ENCODE results near the gene ITGB2. TPM values are rescaled to one million over a fixed set of nuclear protein-coding genes. Genes with fewer than 3 reads are reported as not detected.

The ITGB2 gene
- polyA plus RNA-seq, 1 of the 3 experiments (the other 2 are of a cell fraction): 0.77 TPM

DNA sequence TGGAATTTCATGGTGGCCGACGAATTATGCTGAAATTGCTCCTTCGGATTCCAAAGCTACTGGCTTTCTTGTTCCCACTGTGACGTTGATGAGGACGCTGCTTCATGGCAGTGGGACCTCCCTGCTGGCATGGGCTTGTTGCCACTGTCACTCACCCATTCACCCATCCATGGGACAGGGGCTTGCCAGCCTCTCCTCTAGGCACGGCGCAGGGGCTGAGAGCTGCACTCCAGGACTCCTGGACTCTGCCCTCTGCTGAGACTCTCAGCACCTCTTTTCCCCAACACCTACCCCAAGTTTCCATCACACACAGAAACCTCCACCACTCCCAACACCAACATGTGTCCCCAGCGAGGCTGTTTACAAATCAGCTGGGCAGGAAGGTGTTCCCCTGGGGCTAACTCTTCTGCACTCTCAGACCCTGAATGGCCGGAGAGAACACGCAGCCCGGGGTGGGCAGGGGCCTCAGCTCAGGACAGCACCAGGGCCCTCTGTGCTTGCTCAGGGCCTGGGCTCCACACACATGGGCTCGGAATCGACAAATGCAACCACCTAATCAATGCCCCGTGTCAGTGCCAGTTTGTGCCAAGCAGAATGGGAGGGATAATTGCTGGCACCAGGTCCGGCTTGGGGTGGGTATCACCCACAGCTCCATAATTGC, 3.1 kb downstream of the ITGB2 start:
- no peaks in the 10 kb centered on the region for H3K36me3 ChIP-seq (replicated peaks in 1 of 2; ENCODE audit: control insufficient read depth in 1 of 2, insufficient read depth in 2 of 2, low read length in 1 of 2)
- H3K27ac ChIP-seq (ENCODE audit: low read depth in 2 of 2, low read length in 1 of 2): no peak overlapping the region
- H3F3A ChIP-seq (replicated peaks; ENCODE audit: insufficient read depth): no peaks in the 10 kb centered on the region
- no peak overlapping the region for H3K4me3 ChIP-seq (ENCODE audit: low read depth in 2 of 2, low read length in 1 of 2)
- no peak overlapping the region for H2AFZ ChIP-seq (ENCODE audit: low read depth)
- POLR2A ChIA-PET: no interaction called here
- no peak for DNase-seq
- CTCF ChIA-PET: interaction anchor here (0.6 to 1.2 kb wide), 4 partner anchors 15 to 220 kb away, joined by 3 to 4 read pairs (median 3); no protein-coding TSS in a partner anchor
- H3K4me1 ChIP-seq (ENCODE audit: control insufficient read depth in 1 of 2, insufficient read depth in 2 of 2, low read depth in 1 of 2, low read length in 1 of 2): no peaks in the 10 kb centered on the region
- no peaks in the 10 kb centered on the region for H3K9me2 ChIP-seq
- no peaks in the 10 kb centered on the region for H4K20me1 ChIP-seq (ENCODE audit: insufficient read depth)
- no peak overlapping the region for H3K9ac ChIP-seq
- WGBS (ENCODE audit: low lambda C conversion rate): 92% methylated on average over 9 of the region's 15 CpGs
- no peak for TF ChIP-seq CHD2 (IDR thresholded peaks at IDR 0.05; ENCODE audit: low read length, partially characterized antibody)
- TF ChIP-seq, protein P1, sequence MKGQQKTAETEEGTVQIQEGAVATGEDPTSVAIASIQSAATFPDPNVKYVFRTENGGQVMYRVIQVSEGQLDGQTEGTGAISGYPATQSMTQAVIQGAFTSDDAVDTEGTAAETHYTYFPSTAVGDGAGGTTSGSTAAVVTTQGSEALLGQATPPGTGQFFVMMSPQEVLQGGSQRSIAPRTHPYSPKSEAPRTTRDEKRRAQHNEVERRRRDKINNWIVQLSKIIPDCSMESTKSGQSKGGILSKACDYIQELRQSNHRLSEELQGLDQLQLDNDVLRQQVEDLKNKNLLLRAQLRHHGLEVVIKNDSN (IDR thresholded peaks at IDR 0.05; ENCODE audit: borderline replicate concordance, low read depth): no peak
- TF ChIP-seq, protein P2, sequence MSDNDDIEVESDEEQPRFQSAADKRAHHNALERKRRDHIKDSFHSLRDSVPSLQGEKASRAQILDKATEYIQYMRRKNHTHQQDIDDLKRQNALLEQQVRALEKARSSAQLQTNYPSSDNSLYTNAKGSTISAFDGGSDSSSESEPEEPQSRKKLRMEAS (IDR thresholded peaks at IDR 0.05; ENCODE audit: low read depth): no peak
- TF ChIP-seq EP300 (IDR thresholded peaks at IDR 0.05; ENCODE audit: borderline replicate concordance in 1 of 2, low read depth in 1 of 2, low read length in 1 of 2): no peak
- TF ChIP-seq FOSL2 (IDR thresholded peaks at IDR 0.05; ENCODE audit: borderline replicate concordance, low read depth): no peak
- no peak for TF ChIP-seq MXI1 (IDR thresholded peaks at IDR 0.05; ENCODE audit: low read depth, low read length)
- TF ChIP-seq TAF1 (IDR thresholded peaks at IDR 0.05; ENCODE audit: borderline replicate concordance, low read depth, low read length): no peak
- TF ChIP-seq GABPA (IDR thresholded peaks at IDR 0.05; ENCODE audit: low read depth): no peak
- TF ChIP-seq, protein P3, sequence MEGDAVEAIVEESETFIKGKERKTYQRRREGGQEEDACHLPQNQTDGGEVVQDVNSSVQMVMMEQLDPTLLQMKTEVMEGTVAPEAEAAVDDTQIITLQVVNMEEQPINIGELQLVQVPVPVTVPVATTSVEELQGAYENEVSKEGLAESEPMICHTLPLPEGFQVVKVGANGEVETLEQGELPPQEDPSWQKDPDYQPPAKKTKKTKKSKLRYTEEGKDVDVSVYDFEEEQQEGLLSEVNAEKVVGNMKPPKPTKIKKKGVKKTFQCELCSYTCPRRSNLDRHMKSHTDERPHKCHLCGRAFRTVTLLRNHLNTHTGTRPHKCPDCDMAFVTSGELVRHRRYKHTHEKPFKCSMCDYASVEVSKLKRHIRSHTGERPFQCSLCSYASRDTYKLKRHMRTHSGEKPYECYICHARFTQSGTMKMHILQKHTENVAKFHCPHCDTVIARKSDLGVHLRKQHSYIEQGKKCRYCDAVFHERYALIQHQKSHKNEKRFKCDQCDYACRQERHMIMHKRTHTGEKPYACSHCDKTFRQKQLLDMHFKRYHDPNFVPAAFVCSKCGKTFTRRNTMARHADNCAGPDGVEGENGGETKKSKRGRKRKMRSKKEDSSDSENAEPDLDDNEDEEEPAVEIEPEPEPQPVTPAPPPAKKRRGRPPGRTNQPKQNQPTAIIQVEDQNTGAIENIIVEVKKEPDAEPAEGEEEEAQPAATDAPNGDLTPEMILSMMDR (IDR thresholded peaks at IDR 0.05): no peak
- no peaks in the 10 kb centered on the region for H3K79me2 ChIP-seq (ENCODE audit: insufficient read depth)
- peaks cover 16% of the 10 kb centered on the region; the same call in 1 of the 2 replicates for H3K27me3 ChIP-seq (ENCODE audit: insufficient read depth)
- no peaks in the 10 kb centered on the region for H3K9me3 ChIP-seq
- H3K4me2 ChIP-seq: no peak overlapping the region

DNA sequence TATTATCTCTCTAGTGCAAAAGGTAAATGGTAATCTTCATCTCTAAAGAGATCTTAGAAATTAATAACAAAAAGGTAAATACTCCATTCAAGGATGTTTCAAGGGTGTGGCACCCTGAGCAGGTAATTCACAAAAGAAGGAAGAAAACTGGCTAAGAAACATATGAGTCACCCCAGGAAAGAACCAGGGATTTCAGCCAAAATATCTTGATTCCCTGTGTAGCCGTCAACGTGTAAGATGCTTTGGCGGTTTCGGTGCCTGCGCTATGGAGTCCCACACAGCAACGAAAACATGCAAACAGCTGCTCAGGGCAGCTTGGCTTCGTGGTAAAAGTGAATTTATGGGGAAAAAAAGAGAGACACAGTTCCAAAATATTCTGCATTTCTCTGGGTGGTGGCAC, 3.7 kb downstream of the ITGB2 start:
- Histone ChIP-seq H3K9ac (no peak overlapping the region), H3K79me2 (ENCODE audit: insufficient read depth) (no peaks in the 10 kb centered on the region), H3K4me3 (ENCODE audit: low read depth in 2 of 2, low read length in 1 of 2) (no peak overlapping the region), H3K4me1 (ENCODE audit: control insufficient read depth in 1 of 2, insufficient read depth in 2 of 2, low read depth in 1 of 2, low read length in 1 of 2) (peaks cover 0 to under 1% of the 10 kb centered on the region in 2 experiments; a peak in 1 of 4 replicates), H3K4me2 (no peak overlapping the region), H3K27me3 (ENCODE audit: insufficient read depth) (peaks cover 10% of the 10 kb centered on the region; the same call in 1 of the 2 replicates), H3K9me3 (no peaks in the 10 kb centered on the region), H2AFZ (ENCODE audit: low read depth) (no peak overlapping the region), H3F3A (replicated peaks; ENCODE audit: insufficient read depth) (no peaks in the 10 kb centered on the region), H3K36me3 (replicated peaks in 1 of 2; ENCODE audit: control insufficient read depth in 1 of 2, insufficient read depth in 2 of 2, low read length in 1 of 2) (no peaks in the 10 kb centered on the region), H3K27ac (ENCODE audit: low read depth in 2 of 2, low read length in 1 of 2) (no peak overlapping the region), H4K20me1 (ENCODE audit: insufficient read depth) (no peaks in the 10 kb centered on the region), H3K9me2 (no peaks in the 10 kb centered on the region)
- 88% methylated on average over 7 of the region's 7 CpGs for WGBS (ENCODE audit: low lambda C conversion rate)
- DNase-seq: no peak
- TF ChIP-seq NRF1 (IDR thresholded peaks at IDR 0.05; ENCODE audit: low read depth, low read length) (no peak), TAF1 (IDR thresholded peaks at IDR 0.05; ENCODE audit: borderline replicate concordance, low read depth, low read length) (no peak), RFX5 (IDR thresholded peaks at IDR 0.05; ENCODE audit: low read length) (no peak), TCF12 (IDR thresholded peaks at IDR 0.05) (no peak), RCOR1 (IDR thresholded peaks at IDR 0.05; ENCODE audit: low read length) (no peak), SIN3A (IDR thresholded peaks at IDR 0.05; ENCODE audit: borderline replicate concordance, low read depth, low read length) (no peak), ELF1 (IDR thresholded peaks at IDR 0.05) (no peak), FOSL2 (IDR thresholded peaks at IDR 0.05; ENCODE audit: borderline replicate concordance, low read depth) (no peak), YY1 (IDR thresholded peaks at IDR 0.05; ENCODE audit: low read depth) (no peak), EZH2phosphoT487 (IDR thresholded peaks at IDR 0.05; ENCODE audit: borderline replicate concordance, low read depth) (no peak), GATA2 (CRISPR knock-in tag; IDR thresholded peaks at IDR 0.05) (no peak), FOXJ3 (CRISPR knock-in tag; IDR thresholded peaks at IDR 0.05) (no peak)
- TF ChIP-seq, protein P3 (IDR thresholded peaks at IDR 0.05): no peak
- ChIA-PET CTCF (interaction anchor here (1.1 to 1.2 kb wide), 3 partner anchors 16 to 221 kb away, joined by 3 to 4 read pairs (median 3); no protein-coding TSS in a partner anchor), POLR2A (no interaction called here)
